Right lobe of liver (tissue), 6 donors: ENCODE results near the gene CACNA2D4. TPM values are rescaled to one million over a fixed set of nuclear protein-coding genes. Genes with fewer than 3 reads are reported as not detected.
A peak's percentile ranks its signal among the peaks of the same experiment; 100 is the strongest.

Source experiments
- ATAC-seq, 4 donors: fragments of 200-7000 bp; cut with Tn5 transposase; one replicate each; pipeline ENCODE4 v1.9.1; 2020; ENCODE audit warnings: mild to moderate bottlenecking in 4 of 4, moderate library complexity in 4 of 4
- DNase-seq, 3 donors: peaks; one replicate each; pipeline ENCODE4 v3.0.0-alpha.2; 2020
- H3K27ac ChIP-seq, 3 donors: fragments of 200-600 bp; one replicate each; pipeline ENCODE4 v1.8.0; 2022
- H3K27me3 ChIP-seq, 2 donors: fragments of 200-600 bp; one replicate each; pipeline ENCODE4 v1.8.0; 2022
- H3K36me3 ChIP-seq, 4 donors: fragments of 200-600 bp; sonication (generic) in 1 of 4; one replicate each; pipeline versions ENCODE4 v1.5.1 to v1.8.0; 2017 to 2022; ENCODE audit warnings: control low read depth in 1 of 4
- H3K4me1 ChIP-seq, 4 donors: fragments of 200-600 bp; sonication (generic) in 1 of 4; one replicate each; pipeline versions ENCODE4 v1.5.1 to v1.8.0; 2017 to 2022; ENCODE audit warnings: control low read depth in 1 of 4
- H3K4me3 ChIP-seq, 3 donors: fragments of 200-600 bp; one replicate each; pipeline ENCODE4 v1.8.0; 2022
- H3K9me3 ChIP-seq, 4 donors: fragments of 200-600 bp; sonication (generic) in 1 of 4; one replicate each; pipeline versions ENCODE4 v1.5.1 to v1.8.0; 2017 to 2022; ENCODE audit warnings: control low read depth in 1 of 4
- POLR2A ChIP-seq: fragments of 450-650 bp; IDR thresholded peaks from one replicate; pipeline ENCODE4 v1.6.1; 2017; ENCODE audit warnings: antibody characterized with exemption, mild to moderate bottlenecking
- WGBS: methylation state at CpG from one replicate; pipeline ENCODE4 v1.1.6; 2018; ENCODE audit warnings: low coverage, low lambda C conversion rate; ENCODE audit not compliant: insufficient coverage; ENCODE audit errors: missing lambda C conversion rate; 5-methylcytosine and 5-hydroxymethylcytosine counted together
- intact Hi-C, 2 donors: fragments of 100-400 bp; cut with DNase I; formaldehyde crosslinking; loops; one replicate each; pipeline versions ENCODE4 v1.11.2 to v1.14.1; 2022
- total RNA-seq, 6 experiments: library from RNA; depleted of rRNA in 2 of 6; stranded (reverse); fragments of >200 nt in 2 of 6; fragmentation: NEBNext Ultra II Directional in 3 of 6; extraction: Animal tissue kit (Norgen Biotek cat#: 25700) in 3 of 6; gene quantifications; one replicate each; pipeline versions ENCODE4 v1.1.0 to v1.2.4, GENCODE V29; 2016 to 2023
- TF ChIP-seq, protein P1 (sequence below), 4 donors: fragments of 200-600 bp in 3 of 4; fragments of 450-650 bp in 1 of 4; IDR thresholded peaks; one replicate each; pipeline versions ENCODE4 v1.5.1 to v1.8.0; 2016 to 2022; ENCODE audit warnings: antibody characterized with exemption in 4 of 4, mild to moderate bottlenecking in 2 of 4
- donor health status: DM: no; HTN: yes; CAD: no.
- donor health status: DM: no; HTN: no; CAD: no.
- donor health status: DM: no; HTN: no; CAD: no.
- donor health status: DM: no; HTN: yes; CAD: no.
- donor health status: DM: no; HTN: yes; CAD: no.

Gene CACNA2D4
- total RNA-seq, 6 experiments from 2014 or later, result 0.87 to 1.9 (median 0.96) TPM

DNA sequence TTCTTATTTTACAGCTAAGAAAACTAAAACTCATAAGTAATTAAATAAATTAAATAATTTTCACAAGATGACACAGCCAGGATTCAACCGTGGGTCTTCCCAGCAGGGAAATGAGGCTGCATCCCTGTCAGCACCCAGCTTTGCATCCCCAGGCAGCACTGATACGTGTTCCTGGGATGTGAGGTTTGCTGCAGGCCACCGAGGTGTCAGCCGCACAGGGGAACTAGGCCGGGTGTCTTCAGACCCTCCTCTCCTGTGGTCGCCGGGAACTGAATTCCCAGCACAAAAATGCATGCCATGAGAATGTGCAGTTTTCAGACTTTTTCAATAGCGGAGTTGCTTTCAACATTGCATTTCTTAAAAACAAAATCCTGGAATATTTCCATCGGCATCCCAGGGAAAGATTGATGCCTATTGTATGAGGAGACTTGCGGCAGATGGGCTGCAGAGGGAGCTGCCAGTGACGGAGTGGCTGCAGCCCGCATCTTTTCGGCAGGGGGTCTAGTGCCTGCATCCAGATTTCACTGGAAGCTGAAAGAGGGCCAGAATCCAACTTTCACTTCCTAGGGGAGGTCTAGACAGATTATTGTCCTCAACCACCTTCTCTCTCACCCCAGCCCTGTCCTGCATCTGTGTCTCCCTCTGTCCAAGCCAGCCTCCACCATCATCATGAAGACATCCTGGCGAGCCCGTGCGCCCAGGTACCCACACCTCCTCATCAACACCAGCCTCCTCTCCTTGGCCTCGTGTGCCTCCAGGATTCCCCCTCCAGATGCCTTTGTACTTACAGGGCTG, 85.5 kb downstream of the CACNA2D4 start:
- H3K9me3 ChIP-seq, result no peaks in the 10 kb centered on the region
- no peaks in the 10 kb centered on the region for H3K36me3 ChIP-seq
- intact Hi-C loops, result no loop called here
- H3K27me3 ChIP-seq, result no peaks in the 10 kb centered on the region
- no peaks in the 10 kb centered on the region for H3K4me1 ChIP-seq
- ATAC-seq (no peak), DNase-seq (peak in 1 of 3 donors; percentile 20)
- 52% methylated on average over 6 of the region's 17 CpGs for WGBS
- H3K4me3 ChIP-seq, result no peak overlapping the region
- TF ChIP-seq, protein P1, sequence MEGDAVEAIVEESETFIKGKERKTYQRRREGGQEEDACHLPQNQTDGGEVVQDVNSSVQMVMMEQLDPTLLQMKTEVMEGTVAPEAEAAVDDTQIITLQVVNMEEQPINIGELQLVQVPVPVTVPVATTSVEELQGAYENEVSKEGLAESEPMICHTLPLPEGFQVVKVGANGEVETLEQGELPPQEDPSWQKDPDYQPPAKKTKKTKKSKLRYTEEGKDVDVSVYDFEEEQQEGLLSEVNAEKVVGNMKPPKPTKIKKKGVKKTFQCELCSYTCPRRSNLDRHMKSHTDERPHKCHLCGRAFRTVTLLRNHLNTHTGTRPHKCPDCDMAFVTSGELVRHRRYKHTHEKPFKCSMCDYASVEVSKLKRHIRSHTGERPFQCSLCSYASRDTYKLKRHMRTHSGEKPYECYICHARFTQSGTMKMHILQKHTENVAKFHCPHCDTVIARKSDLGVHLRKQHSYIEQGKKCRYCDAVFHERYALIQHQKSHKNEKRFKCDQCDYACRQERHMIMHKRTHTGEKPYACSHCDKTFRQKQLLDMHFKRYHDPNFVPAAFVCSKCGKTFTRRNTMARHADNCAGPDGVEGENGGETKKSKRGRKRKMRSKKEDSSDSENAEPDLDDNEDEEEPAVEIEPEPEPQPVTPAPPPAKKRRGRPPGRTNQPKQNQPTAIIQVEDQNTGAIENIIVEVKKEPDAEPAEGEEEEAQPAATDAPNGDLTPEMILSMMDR (IDR thresholded peaks at IDR 0.05), result no peak
- no peak for TF ChIP-seq POLR2A
- H3K27ac ChIP-seq, result no peak overlapping the region

DNA sequence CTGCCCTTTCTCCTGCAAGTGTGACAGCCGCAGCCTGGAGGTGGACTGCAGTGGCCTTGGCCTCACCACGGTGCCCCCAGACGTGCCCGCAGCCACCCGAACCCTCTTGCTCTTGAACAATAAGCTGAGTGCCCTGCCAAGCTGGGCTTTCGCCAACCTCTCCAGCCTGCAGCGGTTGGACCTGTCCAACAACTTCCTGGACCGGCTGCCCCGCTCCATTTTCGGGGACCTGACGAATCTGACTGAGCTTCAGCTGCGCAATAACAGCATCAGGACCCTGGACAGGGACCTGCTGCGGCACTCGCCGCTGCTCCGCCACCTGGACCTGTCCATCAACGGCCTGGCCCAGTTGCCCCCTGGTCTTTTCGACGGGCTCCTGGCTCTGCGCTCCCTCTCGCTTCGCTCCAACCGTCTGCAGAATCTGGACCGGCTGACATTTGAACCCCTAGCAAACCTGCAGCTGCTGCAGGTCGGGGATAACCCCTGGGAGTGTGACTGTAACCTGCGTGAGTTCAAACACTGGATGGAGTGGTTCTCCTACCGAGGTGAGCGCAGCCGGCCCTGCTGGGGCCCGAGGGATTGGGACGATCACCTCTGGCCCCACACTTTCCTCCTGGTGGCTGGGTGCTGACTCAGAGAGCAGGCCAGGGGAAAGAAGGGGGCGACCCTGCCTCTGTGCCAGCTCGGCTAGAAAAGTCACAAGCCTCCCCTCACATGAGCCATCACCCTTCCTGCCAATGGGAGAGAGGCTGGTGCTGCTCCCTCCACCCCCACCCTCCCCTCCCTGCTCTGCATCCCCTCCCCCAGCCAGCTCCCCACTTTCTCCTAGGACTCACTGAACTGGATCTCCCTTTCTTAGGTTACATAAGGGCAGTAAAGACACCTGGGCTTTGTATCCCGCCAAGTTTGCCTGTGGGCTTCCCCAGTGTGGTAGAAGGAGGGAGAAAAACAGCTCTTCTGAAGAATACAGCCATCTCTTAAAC, 87.2 kb downstream of the CACNA2D4 start:
- 7% methylated on average over 24 of the region's 34 CpGs for WGBS

DNA sequence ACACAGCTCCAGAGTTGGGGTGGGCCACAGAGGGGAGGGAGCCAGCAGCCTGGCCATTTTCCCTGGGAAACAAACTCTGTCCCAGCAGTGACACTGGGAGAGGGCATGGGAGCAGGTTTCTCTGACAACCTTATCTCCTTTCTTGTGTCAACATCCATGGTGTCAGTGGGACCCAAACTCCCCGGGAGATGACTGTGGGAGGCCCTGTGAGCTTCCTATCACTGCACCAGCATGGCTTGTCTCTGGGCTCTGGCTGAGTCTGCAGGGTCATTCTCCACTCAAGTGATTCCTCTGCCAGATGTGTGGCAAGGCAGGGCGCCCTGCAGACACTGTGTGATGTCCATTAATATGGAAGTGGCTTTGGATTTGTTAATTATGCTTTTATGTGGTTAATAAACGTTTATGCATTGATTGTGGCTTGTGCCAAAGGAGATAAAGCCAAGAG, 88.0 kb downstream of the CACNA2D4 start:
- H3K9me3 ChIP-seq, result no peaks in the 10 kb centered on the region
- intact Hi-C loops, result no loop called here
- no peak for ATAC-seq
- peak in 1 of 3 donors; percentile 16 for DNase-seq
- 16% methylated on average over 2 of the region's 3 CpGs for WGBS
- H3K27me3 ChIP-seq, result no peaks in the 10 kb centered on the region
- no peak overlapping the region for H3K27ac ChIP-seq
- TF ChIP-seq, protein P1 (IDR thresholded peaks at IDR 0.05), result no peak
- no peak for TF ChIP-seq POLR2A
- no peaks in the 10 kb centered on the region for H3K4me1 ChIP-seq
- H3K4me3 ChIP-seq, result no peak overlapping the region
- H3K36me3 ChIP-seq, result no peaks in the 10 kb centered on the region

More for the DNA sequence above, 87.2 kb downstream of the CACNA2D4 start:
- peak in 2 of 3 donors; percentile 49 to 61 for DNase-seq
- intact Hi-C loops, result no loop called here
- no peak overlapping the region for H3K4me3 ChIP-seq
- TF ChIP-seq, protein P1 (IDR thresholded peaks at IDR 0.05), result no peak
- no peak for TF ChIP-seq POLR2A
- ATAC-seq, result peak; percentile 44 to 76 (median 68)
- H3K4me1 ChIP-seq, result no peaks in the 10 kb centered on the region
- H3K36me3 ChIP-seq, result no peaks in the 10 kb centered on the region
- H3K27me3 ChIP-seq, result no peaks in the 10 kb centered on the region
- H3K27ac ChIP-seq, result no peak overlapping the region
- no peaks in the 10 kb centered on the region for H3K9me3 ChIP-seq

DNA sequence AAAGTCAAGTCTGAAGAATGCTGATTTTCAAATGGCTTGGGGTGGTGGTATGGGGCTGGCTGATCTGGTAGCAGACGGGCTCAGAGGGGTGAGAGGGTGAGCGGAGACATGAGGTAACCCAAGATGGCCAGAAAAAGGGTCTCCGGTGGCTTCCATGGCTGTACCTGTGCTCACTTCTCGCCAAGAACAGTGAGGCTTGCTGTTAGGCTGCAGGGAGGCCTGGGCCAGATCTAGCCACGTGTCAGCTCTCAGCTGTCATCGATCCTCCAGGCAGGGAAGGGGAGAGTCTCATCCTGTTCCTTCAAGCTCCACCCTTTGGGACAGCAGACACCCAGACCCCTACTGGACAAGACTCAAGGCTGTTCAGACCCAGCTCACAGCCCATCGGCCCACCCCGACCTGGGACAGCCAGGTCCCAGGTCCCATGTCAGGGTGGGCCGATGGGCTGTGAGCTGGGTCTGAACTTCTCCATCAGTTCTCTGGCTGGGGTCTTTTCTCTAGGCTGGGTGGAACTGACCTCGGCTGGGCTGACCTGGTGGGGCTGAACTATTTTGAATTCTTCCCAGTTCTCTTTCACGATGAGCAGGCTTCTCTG, 89.0 kb downstream of the CACNA2D4 start:
- WGBS, result 63% methylated on average over 6 of the region's 11 CpGs
- H3K27ac ChIP-seq, result no peak overlapping the region
- TF ChIP-seq POLR2A, result no peak
- TF ChIP-seq, protein P1 (IDR thresholded peaks at IDR 0.05), result no peak
- no peak overlapping the region for H3K4me3 ChIP-seq
- H3K4me1 ChIP-seq, result no peaks in the 10 kb centered on the region
- no peaks in the 10 kb centered on the region for H3K27me3 ChIP-seq
- H3K9me3 ChIP-seq, result no peaks in the 10 kb centered on the region
- H3K36me3 ChIP-seq, result no peaks in the 10 kb centered on the region
- ATAC-seq (no peak), DNase-seq (peak in 2 of 3 donors; percentile 7 to 26)
- intact Hi-C loops, result loop anchor here in 1 of 2 donors (10.0 kb wide), 1 partner anchor 85 kb away; the partner anchor contains the start of gene CACNA2D4
